H1 (cell line): ENCODE measurements around the gene CDCA5. TPM values are rescaled to one million over a fixed set of nuclear protein-coding genes. Genes with fewer than 3 reads are reported as not detected.

Experiments used
- ASH2L ChIP-seq: fragments of 200-600, 300-600 bp; sonication (generic); IDR thresholded peaks from one replicate; pipeline ENCODE4 v1.7.1; 2017; ENCODE audit warnings: low read length
- ATF2 ChIP-seq: IDR thresholded peaks from 2 replicates; pipeline ENCODE4 v1.6.1; 2012; ENCODE audit warnings: low read length, inconsistent platforms
- CHD2 ChIP-seq: IDR thresholded peaks from 2 replicates; pipeline ENCODE4 v1.6.1; 2012; ENCODE audit warnings: low read length, improper control_type of control experiment
- E2F6 ChIP-seq: IDR thresholded peaks from 2 replicates; pipeline ENCODE4 v1.6.1; 2012; ENCODE audit warnings: inconsistent platforms
- JUND ChIP-seq: IDR thresholded peaks from 2 replicates; pipeline ENCODE4 v1.6.1; 2011; ENCODE audit warnings: mild to moderate bottlenecking, improper control_type of control experiment, low read length
- KDM4A ChIP-seq: IDR thresholded peaks from one replicate; pipeline ENCODE4 v1.7.1; 2012; ENCODE audit warnings: low read depth, mild to moderate bottlenecking, moderate library complexity, low read length, inconsistent platforms; ENCODE audit not compliant: severe bottlenecking
- KDM5A ChIP-seq: fragments of 200-600 bp; IDR thresholded peaks from 2 replicates; pipeline ENCODE4 v1.7.1; 2012; ENCODE audit warnings: mild to moderate bottlenecking, low read length, inconsistent platforms, mixed read lengths
- RAD21 ChIP-seq, 2 experiments: IDR thresholded peaks in 1 of 2; conservative IDR thresholded peaks in 1 of 2; 2 replicates each; pipeline ENCODE4 v1.6.1; 2011; ENCODE audit warnings: low read depth in 2 of 2, low read length in 2 of 2, improper control_type of control experiment in 1 of 2, inconsistent platforms in 1 of 2, mild to moderate bottlenecking in 1 of 2, moderate library complexity in 1 of 2
- polyA plus RNA-seq, 7 experiments: library from polyadenylated mRNA; depleted of rRNA in 3 of 7; stranded (reverse) in 5 of 7; unstranded in 2 of 7; fragments of >200 nt in 5 of 7; fragments of 200-250 nt in 2 of 7; gene quantifications; 1 replicate in 5 of 7; 2 replicates in 1 of 7; 4 replicates in 1 of 7; pipeline versions ENCODE4 v1.2.1 to v1.2.3, GENCODE V29; 2011 to 2013; ENCODE audit warnings: missing spikeins in 2 of 7, mixed read lengths in 2 of 7
- total RNA-seq: library from RNA; stranded (reverse); fragmentation: NEBNext Ultra II Directional; extraction: Animal tissue kit (Norgen Biotek cat#: 25700); gene quantifications from 2 replicates; pipeline ENCODE4 v1.2.1, GENCODE V29; 2021
- TF ChIP-seq, protein P1 (sequence below): fragments of 300-600 bp; sonication (generic); IDR thresholded peaks from 2 replicates; pipeline ENCODE4 v1.7.1; 2012; ENCODE audit warnings: low read length, moderate library complexity, mild to moderate bottlenecking, inconsistent platforms; ENCODE audit not compliant: insufficient replicate concordance

The CDCA5 gene
- total and polyA plus RNA-seq, 2 of the 8 experiments (the other 6 are each of a cell fraction or from before 2014, with no cell fraction given): 39.2 to 87.0 TPM

GRCh38 chr11:65089621-65090020 lies 5.8 kb upstream of the CDCA5 start (continued):
- TF ChIP-seq, protein P1, sequence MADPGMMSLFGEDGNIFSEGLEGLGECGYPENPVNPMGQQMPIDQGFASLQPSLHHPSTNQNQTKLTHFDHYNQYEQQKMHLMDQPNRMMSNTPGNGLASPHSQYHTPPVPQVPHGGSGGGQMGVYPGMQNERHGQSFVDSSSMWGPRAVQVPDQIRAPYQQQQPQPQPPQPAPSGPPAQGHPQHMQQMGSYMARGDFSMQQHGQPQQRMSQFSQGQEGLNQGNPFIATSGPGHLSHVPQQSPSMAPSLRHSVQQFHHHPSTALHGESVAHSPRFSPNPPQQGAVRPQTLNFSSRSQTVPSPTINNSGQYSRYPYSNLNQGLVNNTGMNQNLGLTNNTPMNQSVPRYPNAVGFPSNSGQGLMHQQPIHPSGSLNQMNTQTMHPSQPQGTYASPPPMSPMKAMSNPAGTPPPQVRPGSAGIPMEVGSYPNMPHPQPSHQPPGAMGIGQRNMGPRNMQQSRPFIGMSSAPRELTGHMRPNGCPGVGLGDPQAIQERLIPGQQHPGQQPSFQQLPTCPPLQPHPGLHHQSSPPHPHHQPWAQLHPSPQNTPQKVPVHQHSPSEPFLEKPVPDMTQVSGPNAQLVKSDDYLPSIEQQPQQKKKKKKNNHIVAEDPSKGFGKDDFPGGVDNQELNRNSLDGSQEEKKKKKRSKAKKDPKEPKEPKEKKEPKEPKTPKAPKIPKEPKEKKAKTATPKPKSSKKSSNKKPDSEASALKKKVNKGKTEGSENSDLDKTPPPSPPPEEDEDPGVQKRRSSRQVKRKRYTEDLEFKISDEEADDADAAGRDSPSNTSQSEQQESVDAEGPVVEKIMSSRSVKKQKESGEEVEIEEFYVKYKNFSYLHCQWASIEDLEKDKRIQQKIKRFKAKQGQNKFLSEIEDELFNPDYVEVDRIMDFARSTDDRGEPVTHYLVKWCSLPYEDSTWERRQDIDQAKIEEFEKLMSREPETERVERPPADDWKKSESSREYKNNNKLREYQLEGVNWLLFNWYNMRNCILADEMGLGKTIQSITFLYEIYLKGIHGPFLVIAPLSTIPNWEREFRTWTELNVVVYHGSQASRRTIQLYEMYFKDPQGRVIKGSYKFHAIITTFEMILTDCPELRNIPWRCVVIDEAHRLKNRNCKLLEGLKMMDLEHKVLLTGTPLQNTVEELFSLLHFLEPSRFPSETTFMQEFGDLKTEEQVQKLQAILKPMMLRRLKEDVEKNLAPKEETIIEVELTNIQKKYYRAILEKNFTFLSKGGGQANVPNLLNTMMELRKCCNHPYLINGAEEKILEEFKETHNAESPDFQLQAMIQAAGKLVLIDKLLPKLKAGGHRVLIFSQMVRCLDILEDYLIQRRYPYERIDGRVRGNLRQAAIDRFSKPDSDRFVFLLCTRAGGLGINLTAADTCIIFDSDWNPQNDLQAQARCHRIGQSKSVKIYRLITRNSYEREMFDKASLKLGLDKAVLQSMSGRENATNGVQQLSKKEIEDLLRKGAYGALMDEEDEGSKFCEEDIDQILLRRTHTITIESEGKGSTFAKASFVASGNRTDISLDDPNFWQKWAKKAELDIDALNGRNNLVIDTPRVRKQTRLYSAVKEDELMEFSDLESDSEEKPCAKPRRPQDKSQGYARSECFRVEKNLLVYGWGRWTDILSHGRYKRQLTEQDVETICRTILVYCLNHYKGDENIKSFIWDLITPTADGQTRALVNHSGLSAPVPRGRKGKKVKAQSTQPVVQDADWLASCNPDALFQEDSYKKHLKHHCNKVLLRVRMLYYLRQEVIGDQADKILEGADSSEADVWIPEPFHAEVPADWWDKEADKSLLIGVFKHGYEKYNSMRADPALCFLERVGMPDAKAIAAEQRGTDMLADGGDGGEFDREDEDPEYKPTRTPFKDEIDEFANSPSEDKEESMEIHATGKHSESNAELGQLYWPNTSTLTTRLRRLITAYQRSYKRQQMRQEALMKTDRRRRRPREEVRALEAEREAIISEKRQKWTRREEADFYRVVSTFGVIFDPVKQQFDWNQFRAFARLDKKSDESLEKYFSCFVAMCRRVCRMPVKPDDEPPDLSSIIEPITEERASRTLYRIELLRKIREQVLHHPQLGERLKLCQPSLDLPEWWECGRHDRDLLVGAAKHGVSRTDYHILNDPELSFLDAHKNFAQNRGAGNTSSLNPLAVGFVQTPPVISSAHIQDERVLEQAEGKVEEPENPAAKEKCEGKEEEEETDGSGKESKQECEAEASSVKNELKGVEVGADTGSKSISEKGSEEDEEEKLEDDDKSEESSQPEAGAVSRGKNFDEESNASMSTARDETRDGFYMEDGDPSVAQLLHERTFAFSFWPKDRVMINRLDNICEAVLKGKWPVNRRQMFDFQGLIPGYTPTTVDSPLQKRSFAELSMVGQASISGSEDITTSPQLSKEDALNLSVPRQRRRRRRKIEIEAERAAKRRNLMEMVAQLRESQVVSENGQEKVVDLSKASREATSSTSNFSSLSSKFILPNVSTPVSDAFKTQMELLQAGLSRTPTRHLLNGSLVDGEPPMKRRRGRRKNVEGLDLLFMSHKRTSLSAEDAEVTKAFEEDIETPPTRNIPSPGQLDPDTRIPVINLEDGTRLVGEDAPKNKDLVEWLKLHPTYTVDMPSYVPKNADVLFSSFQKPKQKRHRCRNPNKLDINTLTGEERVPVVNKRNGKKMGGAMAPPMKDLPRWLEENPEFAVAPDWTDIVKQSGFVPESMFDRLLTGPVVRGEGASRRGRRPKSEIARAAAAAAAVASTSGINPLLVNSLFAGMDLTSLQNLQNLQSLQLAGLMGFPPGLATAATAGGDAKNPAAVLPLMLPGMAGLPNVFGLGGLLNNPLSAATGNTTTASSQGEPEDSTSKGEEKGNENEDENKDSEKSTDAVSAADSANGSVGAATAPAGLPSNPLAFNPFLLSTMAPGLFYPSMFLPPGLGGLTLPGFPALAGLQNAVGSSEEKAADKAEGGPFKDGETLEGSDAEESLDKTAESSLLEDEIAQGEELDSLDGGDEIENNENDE: no peak
- TF ChIP-seq E2F6 (no peak), JUND (no peak), ASH2L (no peak), RAD21 (IDR thresholded peaks at IDR 0.05 in 1 of 2, conservative IDR thresholded peaks at IDR 0.05 in 1 of 2; ENCODE audit: low read depth in 2 of 2, low read length in 2 of 2) (no peak), KDM5A (no peak), CHD2 (no peak), KDM4A (no peak), ATF2 (no peak)
